ENCODE data around the gene TPCN2.

TPCN2 gene

GRCh38 chr11:69122326-69122629 is 73.5 kb downstream of the TPCN2 start:
- H3K4me3 ChIP-seq (ENCODE audit: low read depth, low read length) = no peak overlapping the region
- H3K14ac ChIP-seq (ENCODE audit: low read length) = no peak overlapping the region
- H3K27me3 ChIP-seq (ENCODE audit: insufficient read depth, low read length) = no peaks in the 10 kb centered on the region
- H3K9me3 ChIP-seq (ENCODE audit: insufficient read depth, low read depth, low read length) = peaks cover 4% of the 10 kb centered on the region
- DNase-seq = no peak
- peak overlapping the region; percentile 18 for H3K27ac ChIP-seq (ENCODE audit: low read depth, low read length)
- peaks cover 18 to 21% of the 10 kb centered on the region in 2 experiments for H3K4me1 ChIP-seq (ENCODE audit: control insufficient read depth in 1 of 2, insufficient read depth in 2 of 2, low read length in 2 of 2)
- no peak overlapping the region for H3K23ac ChIP-seq (ENCODE audit: low read length)
- no peak overlapping the region for H2AFZ ChIP-seq (ENCODE audit: insufficient read depth, low read length, poor library complexity)
- peak overlapping the region; percentile 37 for H2BK12ac ChIP-seq (ENCODE audit: low read length)
- peak overlapping the region; percentile 24 for H2BK120ac ChIP-seq (ENCODE audit: insufficient read depth, low read length, poor library complexity)
- no peak overlapping the region for H4K8ac ChIP-seq (ENCODE audit: low read depth, low read length)
- H3K36me3 ChIP-seq (ENCODE audit: control insufficient read depth in 1 of 2, insufficient read depth in 2 of 2, low read length in 2 of 2) = no peaks in the 10 kb centered on the region
- no peak overlapping the region for H3K18ac ChIP-seq (ENCODE audit: low read length)
- peak overlapping the region; percentile 7 for H2BK5ac ChIP-seq (ENCODE audit: low read depth, low read length, poor library complexity)
- H2AK5ac ChIP-seq (ENCODE audit: low read length) = peak overlapping the region; percentile 8
- WGBS (ENCODE audit: extremely low coverage, insufficient coverage, insufficient read length) = no CpG with 5 or more reads among the region's 9 CpGs
- H3K4me2 ChIP-seq (ENCODE audit: low read length) = peak overlapping the region; percentile 44
- H3K4ac ChIP-seq (ENCODE audit: low read depth, low read length) = no peak overlapping the region
- peak overlapping the region; percentile 52 for H4K91ac ChIP-seq (ENCODE audit: low read depth, low read length)
- peaks cover 8% of the 10 kb centered on the region for H3K79me1 ChIP-seq (ENCODE audit: low read length)
- peaks cover 3% of the 10 kb centered on the region for H3K79me2 ChIP-seq (ENCODE audit: control insufficient read depth, insufficient read depth, low read length, poor library complexity)
- no peak overlapping the region for H4K12ac ChIP-seq (ENCODE audit: low read depth, low read length)
- no peak overlapping the region for H3K9ac ChIP-seq (ENCODE audit: low read length)

- Histone ChIP-seq H3K4ac (ENCODE audit: low read depth, low read length) (no peak overlapping the region), H3K79me1 (ENCODE audit: low read length) (peaks cover 8% of the 10 kb centered on the region), H4K8ac (ENCODE audit: low read depth, low read length) (no peak overlapping the region), H2AK5ac (ENCODE audit: low read length) (no peak overlapping the region), H3K79me2 (ENCODE audit: control insufficient read depth, insufficient read depth, low read length, poor library complexity) (peaks cover 3% of the 10 kb centered on the region), H3K14ac (ENCODE audit: low read length) (peak overlapping the region; percentile 80), H4K12ac (ENCODE audit: low read depth, low read length) (no peak overlapping the region), H2BK120ac (ENCODE audit: insufficient read depth, low read length, poor library complexity) (peak overlapping the region; percentile 74), H2AFZ (ENCODE audit: insufficient read depth, low read length, poor library complexity) (peak overlapping the region; percentile 3), H3K36me3 (ENCODE audit: control insufficient read depth in 1 of 2, insufficient read depth in 2 of 2, low read length in 2 of 2) (no peaks in the 10 kb centered on the region), H3K9ac (ENCODE audit: low read length) (no peak overlapping the region), H2BK5ac (ENCODE audit: low read depth, low read length, poor library complexity) (peak overlapping the region; percentile 7), H3K23ac (ENCODE audit: low read length) (no peak overlapping the region), H3K4me3 (ENCODE audit: low read depth, low read length) (no peak overlapping the region), H2BK12ac (ENCODE audit: low read length) (peak overlapping the region; percentile 37), H3K4me2 (ENCODE audit: low read length) (peak overlapping the region; percentile 56), H3K18ac (ENCODE audit: low read length) (no peak overlapping the region), H3K27me3 (ENCODE audit: insufficient read depth, low read length) (no peaks in the 10 kb centered on the region), H3K27ac (ENCODE audit: low read depth, low read length) (peak overlapping the region; percentile 42), H4K91ac (ENCODE audit: low read depth, low read length) (peak overlapping the region; percentile 52), H3K4me1 (ENCODE audit: control insufficient read depth in 1 of 2, insufficient read depth in 2 of 2, low read length in 2 of 2) (peaks cover 18 to 21% of the 10 kb centered on the region in 2 experiments), H3K9me3 (ENCODE audit: insufficient read depth, low read depth, low read length) (peaks cover 4% of the 10 kb centered on the region)
- peak; percentile 56 to 74 for DNase-seq
- no CpG with 5 or more reads among the region's 27 CpGs for WGBS (ENCODE audit: extremely low coverage, insufficient coverage, insufficient read length)
Measured at GRCh38 chr11:69122630-69123431, 74.1 kb downstream of the TPCN2 start.

DNA sequence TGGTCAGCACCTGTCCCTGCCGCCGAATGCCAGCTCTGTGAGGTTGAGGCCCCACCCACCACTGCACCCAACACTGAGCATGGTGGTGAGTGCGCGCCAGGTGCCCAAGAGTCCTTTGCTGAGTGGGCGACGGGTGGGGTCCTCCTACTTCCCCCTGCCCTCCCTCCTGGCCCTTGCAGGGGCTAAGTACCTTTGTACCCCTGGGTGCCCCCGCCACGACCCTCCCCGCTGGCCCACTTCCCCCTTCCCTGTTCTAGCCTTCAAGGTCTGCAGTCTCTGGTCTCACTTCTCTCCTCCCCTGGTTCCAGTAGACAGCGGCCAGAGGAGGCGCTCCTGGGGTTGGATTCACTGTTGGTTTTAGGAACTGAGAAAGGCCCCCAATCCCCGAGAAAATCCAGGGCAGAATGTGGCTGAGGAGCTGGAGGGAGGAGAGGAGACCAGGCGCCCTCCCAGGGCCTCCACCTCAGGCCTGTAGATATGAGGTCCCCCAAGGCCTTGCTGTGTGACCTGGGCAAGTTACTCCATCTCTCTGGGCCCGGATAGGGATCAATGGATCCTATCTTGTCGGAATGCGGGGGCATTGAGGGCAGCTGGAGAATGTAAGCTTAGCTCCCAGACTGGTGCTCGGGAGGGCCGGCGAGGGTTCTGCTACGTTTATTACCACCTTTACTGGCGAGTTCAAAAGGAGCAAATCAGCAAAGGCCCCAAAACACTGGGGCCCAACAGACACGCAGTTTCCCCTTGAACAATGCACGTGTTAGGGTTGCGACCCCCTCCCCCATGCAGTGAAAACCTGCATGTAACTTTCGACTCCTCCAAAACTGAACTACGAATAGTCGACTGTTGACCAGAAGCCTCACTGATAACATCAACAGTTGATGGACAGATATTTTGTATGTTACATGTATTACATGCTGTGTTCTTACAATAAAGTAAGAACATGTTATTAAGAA is 75.1 kb downstream of the TPCN2 start:
- peaks cover 8% of the 10 kb centered on the region for H3K79me1 ChIP-seq (ENCODE audit: low read length)
- H3K9me3 ChIP-seq (ENCODE audit: insufficient read depth, low read depth, low read length) = peaks cover 3% of the 10 kb centered on the region
- peak overlapping the region; percentile 5 for H3K4me3 ChIP-seq (ENCODE audit: low read depth, low read length)
- peak overlapping the region; percentile 49 for H4K91ac ChIP-seq (ENCODE audit: low read depth, low read length)
- no peak for DNase-seq
- peak overlapping the region; percentile 86 for H3K18ac ChIP-seq (ENCODE audit: low read length)
- peaks cover 3% of the 10 kb centered on the region for H3K79me2 ChIP-seq (ENCODE audit: control insufficient read depth, insufficient read depth, low read length, poor library complexity)
- H2BK120ac ChIP-seq (ENCODE audit: insufficient read depth, low read length, poor library complexity) = peak overlapping the region; percentile 74
- peak overlapping the region; percentile 42 for H3K27ac ChIP-seq (ENCODE audit: low read depth, low read length)
- no peak overlapping the region for H3K4ac ChIP-seq (ENCODE audit: low read depth, low read length)
- H2BK5ac ChIP-seq (ENCODE audit: low read depth, low read length, poor library complexity) = no peak overlapping the region
- no peak overlapping the region for H4K8ac ChIP-seq (ENCODE audit: low read depth, low read length)
- no peak overlapping the region for H4K12ac ChIP-seq (ENCODE audit: low read depth, low read length)
- peak overlapping the region; percentile 14 for H2BK12ac ChIP-seq (ENCODE audit: low read length)
- H3K23ac ChIP-seq (ENCODE audit: low read length) = no peak overlapping the region
- no peaks in the 10 kb centered on the region for H3K36me3 ChIP-seq (ENCODE audit: control insufficient read depth in 1 of 2, insufficient read depth in 2 of 2, low read length in 2 of 2)
- peak overlapping the region; percentile 80 for H3K14ac ChIP-seq (ENCODE audit: low read length)
- H2AK5ac ChIP-seq (ENCODE audit: low read length) = peak overlapping the region; percentile 49
- WGBS (ENCODE audit: extremely low coverage, insufficient coverage, insufficient read length) = no CpG with 5 or more reads among the region's 27 CpGs
- no peaks in the 10 kb centered on the region for H3K27me3 ChIP-seq (ENCODE audit: insufficient read depth, low read length)
- peaks cover 18 to 21% of the 10 kb centered on the region in 2 experiments for H3K4me1 ChIP-seq (ENCODE audit: control insufficient read depth in 1 of 2, insufficient read depth in 2 of 2, low read length in 2 of 2)
- no peak overlapping the region for H3K9ac ChIP-seq (ENCODE audit: low read length)
- no peak overlapping the region for H2AFZ ChIP-seq (ENCODE audit: insufficient read depth, low read length, poor library complexity)
- peak overlapping the region; percentile 56 for H3K4me2 ChIP-seq (ENCODE audit: low read length)

- H3K79me1 ChIP-seq (ENCODE audit: low read length) = peaks cover 8% of the 10 kb centered on the region
- no peak overlapping the region for H4K12ac ChIP-seq (ENCODE audit: low read depth, low read length)
- no peak overlapping the region for H2AFZ ChIP-seq (ENCODE audit: insufficient read depth, low read length, poor library complexity)
- H3K4ac ChIP-seq (ENCODE audit: low read depth, low read length) = no peak overlapping the region
- WGBS (ENCODE audit: extremely low coverage, insufficient coverage, insufficient read length) = no CpG with 5 or more reads among the region's 3 CpGs
- no peak overlapping the region for H3K14ac ChIP-seq (ENCODE audit: low read length)
- H2BK120ac ChIP-seq (ENCODE audit: insufficient read depth, low read length, poor library complexity) = no peak overlapping the region
- no peak overlapping the region for H3K18ac ChIP-seq (ENCODE audit: low read length)
- H3K23ac ChIP-seq (ENCODE audit: low read length) = no peak overlapping the region
- H3K36me3 ChIP-seq (ENCODE audit: control insufficient read depth in 1 of 2, insufficient read depth in 2 of 2, low read length in 2 of 2) = no peaks in the 10 kb centered on the region
- H3K4me2 ChIP-seq (ENCODE audit: low read length) = no peak overlapping the region
- no peak overlapping the region for H2BK5ac ChIP-seq (ENCODE audit: low read depth, low read length, poor library complexity)
- DNase-seq = no peak
- peaks cover 2% of the 10 kb centered on the region for H3K9me3 ChIP-seq (ENCODE audit: insufficient read depth, low read depth, low read length)
- peak overlapping the region; percentile 15 for H2BK12ac ChIP-seq (ENCODE audit: low read length)
- peaks cover 3% of the 10 kb centered on the region for H3K79me2 ChIP-seq (ENCODE audit: control insufficient read depth, insufficient read depth, low read length, poor library complexity)
- H3K9ac ChIP-seq (ENCODE audit: low read length) = no peak overlapping the region
- H4K8ac ChIP-seq (ENCODE audit: low read depth, low read length) = no peak overlapping the region
- no peaks in the 10 kb centered on the region for H3K27me3 ChIP-seq (ENCODE audit: insufficient read depth, low read length)
- H3K27ac ChIP-seq (ENCODE audit: low read depth, low read length) = no peak overlapping the region
- H3K4me1 ChIP-seq (ENCODE audit: control insufficient read depth in 1 of 2, insufficient read depth in 2 of 2, low read length in 2 of 2) = peaks cover 18 to 21% of the 10 kb centered on the region in 2 experiments
- no peak overlapping the region for H4K91ac ChIP-seq (ENCODE audit: low read depth, low read length)
- H2AK5ac ChIP-seq (ENCODE audit: low read length) = no peak overlapping the region
- H3K4me3 ChIP-seq (ENCODE audit: low read depth, low read length) = no peak overlapping the region
Measured at GRCh38 chr11:69125861-69126260, 77.1 kb downstream of the TPCN2 start.

All from trophoblast cell (in vitro differentiated cells and primary cell).